ENCODE results near the gene POU2F1.

POU2F1 gene

DNA sequence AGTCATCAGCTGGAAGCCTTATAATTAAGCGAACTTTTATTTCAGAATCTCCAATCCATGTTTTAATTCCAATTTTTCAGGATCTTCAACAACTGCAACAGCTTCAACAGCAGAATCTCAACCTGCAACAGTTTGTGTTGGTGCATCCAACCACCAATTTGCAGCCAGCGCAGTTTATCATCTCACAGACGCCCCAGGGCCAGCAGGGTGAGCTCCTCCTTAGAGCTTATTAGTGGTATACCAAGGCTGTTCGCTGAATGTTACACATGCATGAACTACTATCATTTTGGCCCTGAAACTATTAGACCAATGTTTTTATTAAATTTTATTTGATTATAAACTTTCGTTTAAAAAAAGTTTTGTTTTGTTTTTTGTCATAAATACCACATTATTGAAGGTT, 155.3 kb downstream of the POU2F1 start:
- DNase-seq, result no peak

DNA sequence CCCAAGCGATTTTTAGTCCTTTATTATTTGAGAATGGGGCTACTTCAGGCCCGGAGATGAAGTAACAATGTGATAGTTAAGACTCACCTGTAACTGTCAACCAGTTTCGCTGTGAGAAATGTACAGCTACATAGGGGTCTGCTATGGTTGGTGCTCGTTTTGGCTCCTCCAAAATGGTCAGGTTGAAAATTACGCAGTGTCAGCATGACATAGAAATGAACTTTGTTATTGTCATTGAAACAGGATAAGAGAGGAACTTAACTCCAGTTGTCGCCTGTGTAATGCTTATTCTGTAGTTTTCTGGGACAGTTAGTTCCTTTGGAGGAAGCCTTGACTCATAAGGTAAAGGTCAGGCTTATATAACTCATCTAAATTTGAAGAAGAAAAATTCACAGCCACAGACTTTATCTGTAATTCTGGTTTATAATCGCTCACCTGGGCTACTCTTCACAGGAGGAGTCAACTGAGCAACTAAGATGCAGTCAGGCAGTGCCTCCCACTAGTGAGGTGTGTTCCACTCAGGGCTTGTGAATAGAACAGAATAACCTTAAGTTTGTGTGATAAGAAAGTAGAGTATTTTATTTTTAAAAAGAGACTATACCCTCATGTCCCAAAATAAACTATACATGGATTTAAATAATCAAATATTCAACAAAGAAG, 166.7 kb downstream of the POU2F1 start:
- no peak for DNase-seq

DNA sequence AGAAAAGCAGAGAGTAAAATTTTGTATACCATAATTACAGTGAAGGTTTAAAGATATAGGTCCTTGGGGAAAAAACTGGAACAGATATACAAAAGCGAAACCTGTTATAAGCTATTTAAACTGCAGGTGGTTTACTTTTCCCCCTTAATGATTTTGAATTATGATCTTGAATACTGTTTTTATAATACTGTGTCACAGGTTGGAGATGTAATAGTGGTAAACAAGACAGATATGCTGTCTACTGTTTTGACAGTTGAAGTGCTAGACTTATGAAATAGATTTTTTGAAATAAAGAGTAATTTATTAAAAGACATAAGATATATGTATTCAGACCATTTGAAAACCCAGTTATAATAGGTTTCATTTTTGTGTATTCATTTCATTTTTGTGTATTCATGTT, 168.3 kb downstream of the POU2F1 start:
- DNase-seq, result no peak

DNA sequence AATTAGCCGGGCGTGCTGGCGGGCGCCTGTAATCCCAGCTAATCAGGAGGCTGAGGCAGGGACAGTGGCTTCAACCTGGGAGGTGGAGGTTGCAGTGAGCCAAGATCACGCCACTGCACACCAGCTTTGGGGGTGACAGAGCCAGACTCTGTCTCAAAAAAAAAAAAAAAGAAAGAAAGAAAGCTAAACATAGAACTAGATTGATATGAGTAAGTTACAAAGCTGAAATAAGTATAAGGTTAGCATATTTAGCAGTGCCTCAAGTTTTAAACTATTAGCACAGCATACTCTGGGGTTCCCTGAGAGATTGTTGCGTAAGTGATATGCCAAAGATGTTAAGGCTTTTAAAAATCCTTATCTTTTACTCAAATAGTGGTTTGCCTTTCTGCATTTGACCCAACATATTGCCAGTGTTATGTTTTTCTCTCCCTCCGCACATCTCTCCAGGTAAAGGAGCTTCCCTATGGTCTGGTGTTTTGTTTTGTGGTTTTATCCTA, 171.6 kb downstream of the POU2F1 start:
- no peak for DNase-seq

DNA sequence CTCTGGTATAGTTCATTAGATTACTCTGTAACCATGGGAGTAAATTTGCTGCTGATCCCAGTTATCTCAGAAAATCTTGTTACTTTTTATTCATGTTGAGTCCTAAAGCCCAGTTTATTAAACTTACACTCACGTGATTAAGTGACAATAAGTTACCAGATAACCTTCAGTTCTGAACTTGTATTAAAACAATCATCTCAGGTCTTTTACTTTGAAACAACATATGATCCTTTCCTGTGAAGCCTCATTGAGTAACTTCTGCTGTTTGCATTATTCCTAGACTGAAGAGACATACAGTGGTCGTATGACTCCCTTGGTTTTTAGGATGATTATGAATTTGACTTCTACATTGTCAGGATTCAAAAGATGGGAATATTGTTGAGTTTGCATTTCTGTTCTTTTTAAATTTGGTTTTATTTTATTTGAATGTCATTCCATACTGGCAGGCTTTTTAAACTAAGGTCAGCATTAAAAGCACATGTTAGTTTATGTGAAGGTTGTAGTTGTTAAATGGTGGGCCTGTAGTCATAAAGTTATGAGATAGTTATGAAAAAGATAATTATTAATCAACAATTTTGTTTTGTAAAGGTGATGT, 179.8 kb downstream of the POU2F1 start:
- DNase-seq, result no peak

DNA sequence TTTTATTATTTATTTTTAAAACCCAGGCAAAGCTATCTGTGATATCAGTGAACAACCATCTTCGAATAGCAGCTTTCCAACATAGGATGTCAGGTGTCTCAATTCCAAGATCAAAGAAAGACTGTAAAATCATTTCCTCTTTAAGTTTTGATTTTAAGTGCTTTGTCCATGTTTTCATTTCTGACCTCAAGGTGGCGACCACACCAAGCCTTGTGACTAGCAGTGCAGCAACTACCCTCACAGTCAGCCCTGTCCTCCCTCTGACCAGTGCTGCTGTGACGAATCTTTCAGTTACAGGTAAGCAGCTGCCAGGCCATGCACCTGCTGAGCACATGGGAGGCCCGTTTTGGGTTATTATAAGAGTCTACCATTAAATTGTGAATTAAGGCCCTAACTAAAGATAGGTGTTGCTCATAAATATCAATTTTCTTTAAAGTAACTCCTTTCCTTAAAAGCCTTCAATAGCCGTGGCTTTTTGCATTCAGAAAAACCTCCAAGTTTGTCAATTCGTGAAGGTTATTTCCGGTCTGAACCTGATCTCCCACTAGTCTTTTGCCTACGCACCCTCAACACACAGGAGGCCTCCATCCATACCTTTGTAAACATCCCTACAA, 180.7 kb downstream of the POU2F1 start:
- peak; percentile 29 for DNase-seq

DNA sequence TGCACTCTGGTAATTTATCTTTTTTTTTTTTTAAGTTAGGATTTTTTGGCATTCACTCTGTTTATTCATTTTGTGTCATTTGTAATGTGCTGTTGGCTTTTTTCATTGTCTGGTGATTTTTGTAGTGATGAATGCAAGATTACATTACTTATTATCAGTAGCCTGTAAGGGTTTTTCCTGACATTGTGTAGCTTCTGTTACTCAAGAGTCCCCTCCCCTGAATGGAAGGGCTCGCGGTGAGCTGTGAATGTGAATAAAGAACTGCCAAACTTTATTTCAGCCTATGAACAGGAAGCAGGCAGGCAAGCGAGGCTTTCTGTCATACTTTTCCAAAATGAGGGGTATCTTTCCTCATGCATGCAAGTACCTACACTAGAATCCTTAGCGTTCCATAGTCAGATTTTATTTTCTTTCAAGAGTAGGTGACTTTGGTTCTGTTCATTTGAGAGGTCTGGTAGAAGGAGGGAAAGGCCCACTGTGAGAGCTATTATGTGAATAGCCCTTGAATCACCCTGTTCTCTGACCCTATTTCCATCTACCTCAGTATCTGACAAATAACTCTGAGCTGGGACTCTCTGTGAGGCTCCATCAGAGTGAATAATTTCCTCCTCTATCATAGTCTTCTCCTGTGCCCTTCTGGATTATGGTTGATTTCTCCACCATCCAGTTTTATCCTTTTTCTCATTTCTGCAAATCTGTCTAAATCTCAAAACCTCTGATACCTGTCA, 183.6 kb downstream of the POU2F1 start:
- no peak for DNase-seq

DNA sequence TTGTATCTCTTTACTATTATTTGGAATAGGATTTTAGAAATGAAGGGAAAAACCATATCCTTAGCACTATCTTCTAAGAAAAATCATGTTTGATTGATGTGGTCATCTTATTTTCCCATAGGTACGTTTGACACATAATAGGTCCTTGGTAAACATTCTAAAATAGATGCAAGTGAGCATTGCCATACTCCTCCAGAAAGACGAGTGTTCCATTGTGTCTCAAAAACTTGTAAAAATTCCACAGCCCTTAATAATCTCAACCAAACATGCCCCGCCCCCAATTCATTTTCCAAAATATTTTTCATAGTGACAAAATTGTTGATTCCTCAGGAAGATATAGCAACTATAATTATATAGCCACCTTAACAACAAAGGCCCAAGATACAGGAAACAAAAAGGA, 184.2 kb downstream of the POU2F1 start:
- no peak for DNase-seq

DNA sequence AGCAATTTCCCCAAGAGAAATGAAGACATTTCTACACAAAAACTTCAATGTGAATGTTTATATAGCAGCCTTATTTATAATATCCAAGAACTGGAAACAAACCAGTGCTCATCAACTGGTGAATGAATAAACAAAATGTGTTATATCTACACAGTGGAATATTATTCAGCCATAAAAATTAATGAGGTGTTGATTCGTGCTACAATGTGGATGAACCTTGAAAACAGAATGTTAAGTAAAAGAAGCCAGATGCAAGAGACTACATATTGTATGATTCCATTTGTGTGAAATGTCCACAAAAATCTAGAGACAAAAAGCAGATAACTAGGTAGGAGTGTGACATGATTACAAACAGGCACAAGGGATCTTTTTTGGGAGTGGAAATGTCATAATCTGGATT, 187.7 kb downstream of the POU2F1 start:
- DNase-seq, result no peak

DNA sequence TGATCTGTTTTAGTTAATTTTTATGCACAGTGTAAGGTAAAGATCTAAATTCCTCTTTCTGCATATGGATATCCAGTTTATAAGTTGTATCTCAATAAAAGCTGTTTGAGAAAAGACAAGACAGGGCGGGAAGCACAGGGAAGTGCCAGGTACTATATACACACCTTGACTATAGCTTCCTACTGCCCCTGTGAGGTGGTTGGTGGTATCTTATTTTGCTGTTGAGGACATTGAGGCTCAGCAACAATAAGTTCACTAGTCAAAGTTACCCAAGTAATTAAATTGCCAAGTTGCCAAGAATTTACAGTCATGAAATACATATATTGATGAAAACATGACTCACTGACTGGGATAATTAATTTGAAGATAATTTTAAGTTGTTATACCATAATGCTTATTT, 188.5 kb downstream of the POU2F1 start:
- no peak for DNase-seq

DNA sequence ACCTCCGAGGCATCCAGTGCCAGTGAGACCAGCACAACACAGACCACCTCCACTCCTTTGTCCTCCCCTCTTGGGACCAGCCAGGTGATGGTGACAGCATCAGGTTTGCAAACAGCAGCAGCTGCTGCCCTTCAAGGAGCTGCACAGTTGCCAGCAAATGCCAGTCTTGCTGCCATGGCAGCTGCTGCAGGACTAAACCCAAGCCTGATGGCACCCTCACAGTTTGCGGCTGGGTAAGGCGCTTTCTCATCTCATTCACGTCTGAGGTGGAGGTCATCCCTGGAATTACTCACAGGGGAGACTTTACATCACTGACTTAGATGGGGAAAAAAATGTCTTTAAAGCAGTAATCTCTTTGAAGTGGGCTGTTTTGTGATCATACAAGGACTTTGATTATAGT, 191.4 kb downstream of the POU2F1 start:
- no peak for DNase-seq

DNA sequence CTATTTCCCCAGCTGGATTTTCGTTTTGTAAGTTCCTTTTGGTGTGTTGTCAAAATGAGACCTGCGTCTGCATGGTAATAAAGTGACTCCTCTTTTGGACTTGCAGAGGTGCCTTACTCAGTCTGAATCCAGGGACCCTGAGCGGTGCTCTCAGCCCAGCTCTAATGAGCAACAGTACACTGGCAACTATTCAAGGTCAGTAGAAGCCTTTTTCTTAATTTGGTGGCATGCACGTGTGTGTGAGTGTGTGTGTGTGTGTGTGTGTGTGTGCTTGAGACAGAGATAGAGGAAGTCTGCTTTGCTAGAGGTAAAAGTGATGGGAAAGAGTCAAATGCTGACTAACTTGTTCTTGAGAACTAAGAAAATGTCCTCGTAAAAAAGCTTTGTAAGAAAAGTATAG, 192.2 kb downstream of the POU2F1 start:
- DNase-seq, result no peak

DNA sequence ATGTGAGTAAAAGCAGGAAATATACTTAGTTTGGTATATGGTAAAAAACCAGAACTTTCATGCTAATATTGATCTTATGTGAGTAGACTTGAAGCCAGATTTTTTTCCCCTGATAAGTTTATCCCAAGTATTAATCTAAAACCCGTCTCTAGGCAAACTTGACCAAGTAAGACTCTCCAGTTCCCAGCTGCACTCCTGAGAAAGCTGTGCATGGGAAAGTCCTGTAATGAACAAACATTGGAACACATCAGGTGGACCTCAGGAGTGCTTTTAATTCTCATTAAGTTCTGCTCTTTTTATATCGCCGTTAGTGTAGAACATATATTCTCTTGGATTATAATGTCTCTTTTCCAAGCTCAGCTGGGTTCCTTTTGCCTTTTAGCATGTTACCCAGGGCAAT, 192.6 kb downstream of the POU2F1 start:
- DNase-seq, result no peak

DNA sequence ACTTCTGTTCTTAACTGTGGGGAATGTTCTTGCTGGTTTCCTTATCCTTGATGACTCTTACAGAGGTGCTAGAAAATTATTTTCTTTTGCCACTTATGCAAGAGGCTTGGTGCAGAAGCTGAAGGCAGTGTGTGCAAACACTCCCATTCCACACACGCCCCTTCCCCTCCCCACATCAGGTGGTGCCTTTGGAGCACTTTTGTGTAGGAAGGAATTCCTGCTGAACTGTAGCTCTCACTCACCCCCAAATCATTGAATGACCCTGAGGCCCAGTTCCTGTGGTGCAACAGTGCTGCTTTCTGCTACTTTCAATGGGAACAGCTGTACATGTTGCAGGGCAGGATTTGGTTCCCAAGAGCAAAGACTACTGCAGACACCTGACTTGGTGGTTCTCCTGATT, 195.8 kb downstream of the POU2F1 start:
- no peak for DNase-seq

DNA sequence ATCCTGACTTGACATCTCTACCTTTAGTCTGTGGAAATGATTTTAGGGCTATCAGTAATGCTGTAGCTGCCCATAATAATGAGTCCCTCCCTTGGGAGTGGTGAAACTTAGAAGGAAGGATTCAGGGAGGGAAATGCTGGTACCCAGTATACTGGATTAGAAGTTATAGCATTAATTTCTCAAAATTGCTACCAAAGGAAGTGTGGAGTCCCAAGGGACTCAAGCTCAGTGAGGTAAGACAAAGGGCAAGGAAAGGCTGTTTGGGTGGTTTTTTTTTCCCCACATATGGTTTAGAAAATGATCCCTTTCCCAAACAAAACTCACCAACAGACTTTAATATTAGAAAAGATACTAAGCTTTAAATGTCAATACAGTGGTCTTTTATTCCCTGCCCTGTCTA, 197.7 kb downstream of the POU2F1 start:
- DNase-seq, result no peak

DNA sequence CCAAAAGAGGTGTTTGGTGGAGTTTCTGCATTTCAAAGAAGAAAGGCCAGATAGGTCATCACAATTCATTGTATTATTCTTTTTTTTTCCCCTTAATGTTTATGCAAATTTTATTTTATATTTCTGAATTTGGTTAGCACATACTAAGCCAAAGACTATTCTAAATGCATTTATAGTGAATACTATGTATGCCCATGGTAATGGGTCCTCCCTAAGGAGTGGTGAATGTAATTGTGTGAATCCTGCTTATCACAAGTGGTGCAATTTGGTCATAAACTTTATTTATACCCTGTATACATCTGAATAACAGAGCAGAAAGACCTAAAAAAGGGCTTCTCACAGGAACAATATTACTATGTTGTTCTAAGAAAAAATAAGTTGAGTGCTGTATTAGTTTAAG, 198.6 kb downstream of the POU2F1 start:
- DNase-seq, result no peak

DNA sequence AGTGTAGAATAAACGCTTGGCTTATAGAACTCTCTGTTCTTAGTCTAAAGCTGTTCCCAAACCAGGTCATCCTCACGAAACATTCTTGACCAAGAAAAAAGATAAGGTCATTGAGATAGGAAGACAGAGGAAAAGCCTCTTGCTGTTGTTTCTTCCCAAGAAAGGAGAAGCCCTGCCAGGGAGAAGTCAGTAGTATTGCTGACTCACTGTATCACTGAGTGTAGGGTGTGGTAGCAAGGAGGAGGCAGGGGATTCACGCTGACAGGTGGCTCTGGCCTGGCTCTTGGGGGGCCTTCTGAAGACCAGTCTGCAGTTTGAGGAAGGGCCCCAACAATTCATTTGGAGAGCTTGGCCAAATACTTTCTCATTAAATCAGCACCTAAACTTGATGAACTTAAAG, 199.8 kb downstream of the POU2F1 start:
- no peak for DNase-seq

DNA sequence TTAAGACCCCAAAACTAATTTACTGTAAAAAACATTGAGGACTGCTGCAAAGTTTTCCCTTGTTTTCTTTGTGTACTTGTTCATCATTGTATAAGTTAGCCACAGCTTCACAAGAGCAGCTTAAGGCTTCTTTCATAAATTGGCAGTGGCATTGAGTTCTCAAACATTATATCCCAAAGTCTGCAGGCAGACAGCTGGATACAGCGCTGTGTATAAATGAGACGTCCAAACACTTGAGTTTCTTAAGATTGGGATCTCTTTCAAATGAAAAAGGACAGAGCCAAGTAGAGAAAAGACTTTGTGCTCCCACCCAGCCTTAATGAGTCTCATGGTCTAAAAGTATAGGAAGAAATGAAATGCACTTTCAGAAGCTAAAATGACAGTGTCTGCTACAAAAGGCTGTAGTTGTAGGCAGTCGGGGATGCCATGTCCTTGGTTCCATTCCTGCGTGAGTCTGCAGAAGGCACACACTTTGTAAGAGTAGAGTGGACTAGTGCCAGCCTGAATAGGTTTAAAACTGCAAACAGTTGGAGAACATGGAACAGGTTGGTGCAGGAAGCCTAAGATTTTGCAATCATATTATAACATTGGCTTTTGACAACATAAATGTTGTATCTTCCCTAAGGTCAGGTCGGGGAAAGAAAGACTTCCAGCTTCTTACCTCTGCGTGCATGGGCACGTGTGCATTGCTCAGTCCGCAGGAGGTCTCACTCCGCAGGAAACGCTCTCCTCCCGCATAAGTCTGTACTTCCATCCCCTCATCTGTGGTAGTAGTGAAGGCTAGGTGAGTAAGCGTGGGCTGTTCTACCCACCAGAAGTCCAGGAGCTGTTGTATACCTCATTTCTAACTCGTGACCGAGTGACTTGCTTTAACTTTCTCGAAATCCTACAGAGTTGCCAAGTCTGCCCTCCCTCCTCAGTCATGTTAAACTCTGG, 203.3 kb downstream of the POU2F1 start:
- no peak for DNase-seq

DNA sequence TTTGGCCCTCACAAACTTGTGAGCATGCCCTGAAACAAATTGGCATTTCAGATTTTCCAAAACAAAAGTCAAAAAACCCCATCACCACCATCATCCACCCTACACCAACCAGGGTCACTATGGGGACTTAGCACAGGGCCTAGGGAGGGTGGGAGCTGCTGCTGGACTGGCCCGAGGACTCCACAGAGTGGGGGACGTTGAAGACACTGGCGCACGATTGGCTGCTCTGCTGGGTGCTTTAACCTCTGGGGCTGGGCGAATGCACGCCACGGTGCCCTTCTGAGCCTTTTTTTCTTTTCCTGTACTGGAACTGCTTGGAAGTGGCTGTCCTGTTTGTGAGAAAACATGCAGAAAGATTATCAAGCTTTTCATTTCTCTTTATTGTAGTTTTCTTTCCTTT, 204.8 kb downstream of the POU2F1 start:
- no peak for DNase-seq

DNA sequence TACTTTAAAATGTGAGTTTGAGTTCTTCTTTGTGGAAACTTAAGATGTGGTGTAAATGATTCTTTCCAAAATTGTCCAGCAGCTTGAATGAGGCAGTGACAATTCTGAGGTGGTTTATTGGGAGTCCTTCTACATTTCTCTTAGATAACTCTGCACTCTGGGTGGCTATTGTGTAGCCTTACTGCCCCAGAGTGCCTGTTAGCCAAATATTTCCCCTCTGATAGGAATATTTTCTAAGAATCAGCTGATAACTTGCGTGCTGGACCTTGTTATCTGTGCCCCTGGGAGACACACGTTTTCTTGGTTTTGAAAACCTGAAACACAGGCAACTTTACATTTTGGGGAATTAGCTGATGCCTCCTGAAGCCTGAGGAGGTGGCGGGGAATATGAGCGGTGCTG, 206.0 kb downstream of the POU2F1 start:
- no peak for DNase-seq

DNA sequence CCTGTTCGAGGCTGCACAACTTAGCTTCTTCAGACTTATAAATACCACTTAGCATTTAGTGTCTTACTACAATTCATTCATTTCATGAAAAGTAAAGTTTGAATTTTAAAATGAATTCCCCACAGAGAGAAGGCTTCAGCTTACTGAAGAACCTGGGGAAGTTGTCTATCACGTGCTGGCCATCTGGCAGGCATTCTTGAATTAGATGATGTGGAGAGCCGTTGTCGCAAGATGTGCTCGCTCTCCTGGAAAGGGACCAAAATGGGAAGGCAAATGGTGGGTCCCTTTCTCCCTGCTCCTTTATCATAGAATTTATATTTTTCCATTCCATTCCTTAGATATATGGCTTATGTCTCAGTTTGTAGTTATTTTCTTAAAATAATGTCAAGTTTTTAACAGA, 207.2 kb downstream of the POU2F1 start:
- DNase-seq, result no peak

DNA sequence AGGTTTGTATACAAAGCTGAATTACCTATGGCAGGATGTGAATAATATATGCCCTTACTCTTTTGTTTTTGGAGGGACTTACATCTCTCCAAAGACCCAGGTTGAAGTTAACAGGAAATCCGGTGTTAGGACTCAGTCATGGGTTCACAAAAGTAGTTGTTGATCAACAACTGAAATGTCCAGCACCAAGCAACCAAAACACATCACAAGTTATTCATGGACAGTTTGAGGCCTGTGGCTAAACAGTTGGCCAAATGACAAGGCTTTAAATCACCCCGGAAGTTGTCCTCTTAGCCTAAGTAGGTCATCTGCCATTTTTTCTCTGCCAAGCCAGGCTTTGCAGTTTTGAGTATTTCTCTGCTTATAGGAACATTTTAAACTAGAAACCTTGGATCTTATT, 207.7 kb downstream of the POU2F1 start:
- no peak for DNase-seq

DNA sequence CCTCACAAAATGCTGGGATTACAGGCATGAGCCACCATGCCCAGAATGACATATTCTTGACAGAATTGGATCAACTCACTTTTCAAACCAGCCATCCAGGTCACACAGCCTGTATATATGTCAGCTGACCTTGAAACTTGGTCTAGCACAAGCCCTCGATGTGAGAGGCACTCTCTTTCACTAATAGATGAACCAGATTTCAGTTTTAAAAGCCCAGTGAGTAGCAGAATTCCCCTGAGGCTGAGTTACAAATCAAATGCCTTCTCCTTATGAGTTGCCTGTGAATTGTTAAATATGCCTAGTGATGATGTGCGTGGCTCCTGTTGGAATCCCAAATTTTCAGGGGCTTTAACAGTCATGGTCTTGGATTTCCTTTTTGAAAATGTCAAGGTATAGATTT, 208.9 kb downstream of the POU2F1 start:
- no peak for DNase-seq

All from activated effector memory CD4-positive, alpha-beta T cell treated with Interleukin-2 at 50 U/mL for 16 hours (primary cell).